Mucosa of gallbladder (tissue), 1 donor: ENCODE measurements around the gene ME1. TPM values are rescaled to one million over a fixed set of nuclear protein-coding genes. Genes with fewer than 3 reads are reported as not detected.
"Not testable (repeated sequence)": the region's sequence is repeated elsewhere in the genome, so short reads cannot be mapped to it uniquely, and the experiment has no call there.

Experiments
- DNase-seq: peaks from one replicate; pipeline ENCODE4 v3.0.0-alpha.2; 2020; ENCODE audit warnings: low spot score
- total RNA-seq: library from RNA; stranded (reverse); gene quantifications from one replicate; pipeline ENCODE4 v1.2.1, GENCODE V29; 2021
- donor health status: DM: no; HTN: no; CAD: no.

ME1 gene
- total RNA-seq, 1 donor from 2014 or later, result 30.2 TPM

GRCh38 chr6:83352424-83353061 is 78.3 kb downstream of the ME1 start:
- DNase-seq, result no peak

- no peak for DNase-seq
Observed at GRCh38 chr6:83343121-83343520, 87.7 kb downstream of the ME1 start.

GRCh38 chr6:83341765-83342164 is 89.1 kb downstream of the ME1 start:
- no peak for DNase-seq

- not testable (repeated sequence) for DNase-seq
Observed at GRCh38 chr6:83333916-83334315, 96.9 kb downstream of the ME1 start.

- DNase-seq, result no peak
Observed at GRCh38 chr6:83333500-83333899, 97.4 kb downstream of the ME1 start.

- DNase-seq, result no peak
Observed at GRCh38 chr6:83314693-83315092, 116.2 kb downstream of the ME1 start.

- no peak for DNase-seq
Observed at GRCh38 chr6:83313882-83314281, 117.0 kb downstream of the ME1 start.

- DNase-seq, result no peak
Observed at GRCh38 chr6:83311231-83311630, 119.6 kb downstream of the ME1 start.

- no peak for DNase-seq
Observed at GRCh38 chr6:83310046-83310445, 120.8 kb downstream of the ME1 start.

- no peak for DNase-seq
Observed at GRCh38 chr6:83309344-83309743, 121.5 kb downstream of the ME1 start.

GRCh38 chr6:83308833-83309232 is 122.0 kb downstream of the ME1 start:
- DNase-seq, result no peak

- DNase-seq, result no peak
Observed at GRCh38 chr6:83307849-83308248, 123.0 kb downstream of the ME1 start.

GRCh38 chr6:83303426-83303825 is 127.4 kb downstream of the ME1 start:
- no peak for DNase-seq

GRCh38 chr6:83294676-83295075 is 136.2 kb downstream of the ME1 start:
- no peak for DNase-seq

GRCh38 chr6:83292900-83293843 is 137.7 kb downstream of the ME1 start:
- no peak for DNase-seq

GRCh38 chr6:83287298-83287697 is 143.6 kb downstream of the ME1 start:
- DNase-seq, result not testable (repeated sequence)

- DNase-seq, result no peak
Observed at GRCh38 chr6:83285917-83286316, 144.9 kb downstream of the ME1 start.

GRCh38 chr6:83273596-83273995 is 157.3 kb downstream of the ME1 start:
- no peak for DNase-seq

- DNase-seq, result no peak
Observed at GRCh38 chr6:83270971-83271719, 159.7 kb downstream of the ME1 start.

GRCh38 chr6:83265384-83265783 is 165.5 kb downstream of the ME1 start:
- no peak for DNase-seq

- no peak for DNase-seq
Observed at GRCh38 chr6:83260577-83260976, 170.3 kb downstream of the ME1 start.

- no peak for DNase-seq
Observed at GRCh38 chr6:83258517-83258916, 172.3 kb downstream of the ME1 start.
